ENCODE results near the gene DPM3.

DNA sequence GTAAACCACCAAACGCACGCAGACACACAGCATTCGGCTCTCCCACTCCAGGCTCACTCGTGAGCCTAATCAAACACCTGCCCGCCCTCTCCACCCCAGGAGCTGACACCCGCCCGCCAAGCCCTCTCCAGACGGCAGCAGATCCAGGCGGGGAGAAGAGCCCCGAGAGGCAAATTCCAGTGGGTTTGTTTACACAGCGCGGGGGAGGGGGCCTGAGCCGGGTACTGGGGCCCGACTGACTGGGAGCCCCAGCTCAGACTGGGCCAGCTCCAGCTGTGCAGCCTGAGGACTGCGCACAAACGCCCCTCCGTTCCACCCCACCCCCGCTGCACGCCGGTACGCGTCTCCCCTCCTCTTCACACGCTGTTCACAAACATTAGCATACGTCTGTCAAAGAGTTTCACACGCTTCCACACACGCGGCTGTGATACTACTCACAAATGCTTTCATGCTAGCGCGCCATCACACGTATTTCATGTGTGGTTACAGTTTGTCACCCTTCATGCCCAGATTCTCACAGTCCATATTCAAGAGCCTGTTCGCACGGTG, 13.7 kb downstream of the DPM3 start:
- TF ChIP-seq, protein P1, sequence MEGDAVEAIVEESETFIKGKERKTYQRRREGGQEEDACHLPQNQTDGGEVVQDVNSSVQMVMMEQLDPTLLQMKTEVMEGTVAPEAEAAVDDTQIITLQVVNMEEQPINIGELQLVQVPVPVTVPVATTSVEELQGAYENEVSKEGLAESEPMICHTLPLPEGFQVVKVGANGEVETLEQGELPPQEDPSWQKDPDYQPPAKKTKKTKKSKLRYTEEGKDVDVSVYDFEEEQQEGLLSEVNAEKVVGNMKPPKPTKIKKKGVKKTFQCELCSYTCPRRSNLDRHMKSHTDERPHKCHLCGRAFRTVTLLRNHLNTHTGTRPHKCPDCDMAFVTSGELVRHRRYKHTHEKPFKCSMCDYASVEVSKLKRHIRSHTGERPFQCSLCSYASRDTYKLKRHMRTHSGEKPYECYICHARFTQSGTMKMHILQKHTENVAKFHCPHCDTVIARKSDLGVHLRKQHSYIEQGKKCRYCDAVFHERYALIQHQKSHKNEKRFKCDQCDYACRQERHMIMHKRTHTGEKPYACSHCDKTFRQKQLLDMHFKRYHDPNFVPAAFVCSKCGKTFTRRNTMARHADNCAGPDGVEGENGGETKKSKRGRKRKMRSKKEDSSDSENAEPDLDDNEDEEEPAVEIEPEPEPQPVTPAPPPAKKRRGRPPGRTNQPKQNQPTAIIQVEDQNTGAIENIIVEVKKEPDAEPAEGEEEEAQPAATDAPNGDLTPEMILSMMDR (IDR thresholded peaks at IDR 0.05): no peak
- TF ChIP-seq POLR2A (IDR thresholded peaks at IDR 0.05): no peak

Measured in testis (tissue), 2 donors.